HG03025 (cell line): ENCODE data around the gene ELAVL2.

Experiments
- ATAC-seq: cut with Tn5 transposase; IDR thresholded peaks from one replicate; pipeline ENCODE4 v1.9.1; 2021; ENCODE audit warnings: mild to moderate bottlenecking, moderate library complexity; ENCODE audit not compliant: unreplicated experiment, low FRiP score

ELAVL2 gene

DNA sequence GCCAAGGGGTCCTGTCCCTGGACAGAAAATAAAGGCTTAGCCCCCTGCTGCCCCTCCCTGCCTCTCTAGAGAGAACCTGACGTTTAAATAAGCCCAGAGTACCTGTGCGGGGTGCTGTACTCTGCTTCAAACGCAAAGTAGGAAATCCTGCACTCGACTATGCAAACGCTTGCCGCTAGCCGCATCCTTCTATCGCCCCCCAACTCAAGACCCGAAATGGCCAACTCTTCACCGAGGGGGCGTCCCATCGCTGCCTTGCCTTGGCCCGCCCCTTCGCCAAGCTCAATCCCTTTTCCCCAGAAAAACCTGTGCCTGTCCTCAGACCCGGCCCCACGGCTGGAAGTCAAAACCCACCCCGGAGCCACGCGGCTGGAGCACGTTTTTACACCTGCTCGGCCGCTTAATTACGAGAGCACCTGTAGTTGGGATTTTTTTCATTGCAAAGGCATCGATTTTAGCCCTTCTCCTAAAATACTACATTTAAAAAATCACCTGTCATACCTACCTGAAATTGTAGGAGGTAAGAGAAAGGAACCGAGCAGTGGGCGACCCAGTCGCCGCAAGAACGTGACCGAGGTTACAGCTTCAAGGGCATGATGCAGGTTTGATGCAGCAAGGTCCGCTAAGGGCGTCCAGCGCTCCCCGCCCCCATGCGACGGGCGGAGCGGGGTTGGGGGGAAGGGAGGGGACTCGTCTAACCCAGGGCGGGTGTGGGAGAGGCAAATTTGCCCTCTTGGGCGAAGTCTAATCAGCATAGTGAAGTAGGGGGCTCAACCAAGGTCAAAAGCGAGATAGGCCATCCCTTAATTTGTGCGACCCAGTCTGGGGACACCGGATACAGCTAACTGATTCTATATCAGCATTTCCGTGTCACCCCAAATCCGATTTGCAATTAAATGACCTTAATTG lies 3.5 kb downstream of the ELAVL2 start:
- ATAC-seq, result no peak

DNA sequence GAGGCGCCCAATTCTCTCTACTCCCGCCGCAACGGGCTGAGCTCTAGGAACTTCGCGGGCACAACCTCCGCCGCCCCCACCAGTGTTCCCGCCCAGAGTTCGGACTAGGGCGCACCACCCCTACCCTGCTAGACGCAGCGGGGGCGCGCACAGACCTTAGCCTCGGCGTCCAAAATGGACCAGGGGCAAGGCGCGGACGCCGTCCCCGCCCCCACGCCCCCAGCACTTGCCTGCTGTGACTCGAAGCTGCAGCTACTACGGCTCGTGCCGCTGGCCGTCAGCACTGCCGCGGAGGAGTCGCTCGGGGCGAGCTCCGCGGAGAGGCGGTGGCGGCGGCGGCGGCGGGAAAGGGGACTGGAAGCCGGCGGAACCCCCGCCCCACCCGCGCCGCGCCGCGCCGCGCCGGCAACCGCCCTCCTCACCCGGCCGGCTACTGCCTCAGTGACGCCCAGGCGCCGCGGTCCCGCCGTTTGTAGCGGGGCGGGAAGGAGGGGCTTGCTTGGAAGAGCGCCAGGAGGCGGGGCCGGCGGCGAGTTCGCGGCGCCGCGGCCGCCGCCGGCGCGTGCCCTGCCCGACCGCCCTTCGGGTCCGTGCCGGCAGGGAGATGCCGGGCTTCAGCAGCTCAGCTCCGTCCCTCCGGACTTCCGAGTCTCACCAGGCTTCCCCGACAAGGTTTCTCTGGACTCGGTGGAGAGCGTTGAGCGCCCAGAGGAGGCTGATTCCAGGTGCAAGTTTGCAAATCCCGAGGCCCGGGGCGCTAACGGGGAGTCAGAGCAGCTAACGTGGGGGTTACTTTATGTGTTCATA lies 4.5 kb downstream of the ELAVL2 start:
- ATAC-seq, result no peak

DNA sequence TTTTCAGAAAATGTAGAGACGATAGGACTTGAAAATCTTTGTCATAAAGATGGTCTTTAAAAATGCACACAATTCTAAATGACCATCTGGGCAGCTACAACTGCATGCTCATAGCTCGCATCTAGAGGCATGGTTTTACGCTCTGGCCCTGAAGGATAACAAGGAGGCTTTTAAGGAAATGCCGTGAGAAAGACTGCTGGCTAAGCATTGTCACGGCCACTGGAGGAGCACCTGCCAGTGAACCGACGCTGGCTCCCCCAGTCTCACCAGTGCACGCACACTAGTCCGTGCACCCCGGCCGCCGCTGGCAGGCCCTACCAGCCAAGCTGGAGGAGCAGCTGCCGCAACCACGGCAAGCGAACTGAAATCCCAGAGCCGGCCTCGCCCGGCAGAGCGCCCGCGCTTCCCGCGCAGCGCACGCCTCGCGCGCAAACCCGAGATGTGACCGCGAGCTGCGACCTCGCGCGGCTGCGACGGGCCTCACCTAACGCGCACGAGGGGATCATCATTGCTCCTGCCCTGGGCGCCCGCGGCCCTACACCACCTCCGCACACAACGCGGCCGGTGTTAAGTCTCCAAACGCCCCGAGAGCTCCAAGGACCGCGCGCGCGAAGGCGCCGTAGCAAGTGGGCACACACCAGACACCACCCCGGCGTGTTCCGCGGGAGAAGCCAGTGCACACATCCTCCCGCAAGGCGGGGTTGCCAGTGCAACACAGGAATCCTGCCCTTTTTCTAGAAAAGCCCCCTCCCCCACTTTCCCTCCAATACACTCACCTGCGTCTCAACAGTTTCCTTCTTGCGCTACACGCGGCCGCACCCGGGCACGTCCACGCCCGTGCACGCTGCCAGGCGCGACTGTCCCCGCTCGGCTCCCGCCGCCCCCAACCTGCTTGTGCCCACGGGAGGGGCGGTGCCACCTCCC lies 5.3 kb downstream of the ELAVL2 start:
- ATAC-seq, result no peak

DNA sequence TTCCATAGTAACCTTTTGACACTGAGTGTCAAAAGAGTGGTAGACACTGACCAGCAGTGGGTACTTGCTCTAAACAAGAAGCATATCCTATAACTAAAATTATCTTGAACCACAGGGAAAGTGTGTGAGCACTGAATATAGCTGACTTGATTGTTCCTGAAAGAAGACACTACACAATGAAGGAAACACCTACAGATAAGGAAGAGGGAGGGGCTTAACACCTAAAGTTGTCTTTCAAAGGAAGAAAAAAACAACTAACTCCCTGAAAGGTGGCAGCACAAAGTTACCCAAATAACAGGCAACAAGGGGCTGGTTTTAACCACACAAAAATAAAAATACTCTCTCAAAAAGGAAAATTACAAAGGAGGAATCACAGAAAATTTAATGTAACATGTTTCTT lies 6.6 kb downstream of the ELAVL2 start:
- ATAC-seq, result no peak

DNA sequence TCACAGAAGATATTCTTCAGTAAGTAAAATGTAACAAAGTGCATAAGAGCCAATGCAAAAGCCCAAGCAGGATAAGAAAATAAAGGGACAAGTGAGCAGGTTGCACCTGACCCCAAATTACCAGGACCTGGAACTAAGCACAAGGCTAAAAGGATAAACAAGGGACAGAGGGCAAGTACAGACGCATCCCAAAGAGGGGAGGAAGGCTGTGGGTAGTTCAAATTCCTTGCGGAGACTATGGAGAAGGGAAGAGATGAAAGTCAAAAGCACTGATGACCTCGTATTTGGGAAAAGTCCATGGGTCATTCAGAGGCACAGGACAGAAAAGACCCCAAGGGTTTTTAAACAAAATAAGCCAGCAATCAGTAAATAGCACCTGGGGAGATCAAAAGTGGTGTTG lies 11.8 kb downstream of the ELAVL2 start:
- no peak for ATAC-seq

GRCh38 chr9:23812673-23813072 lies 13.4 kb downstream of the ELAVL2 start:
- no peak for ATAC-seq

- ATAC-seq, result no peak
These were observed 14.4 kb downstream of the ELAVL2 start for GRCh38 chr9:23811633-23812032.

DNA sequence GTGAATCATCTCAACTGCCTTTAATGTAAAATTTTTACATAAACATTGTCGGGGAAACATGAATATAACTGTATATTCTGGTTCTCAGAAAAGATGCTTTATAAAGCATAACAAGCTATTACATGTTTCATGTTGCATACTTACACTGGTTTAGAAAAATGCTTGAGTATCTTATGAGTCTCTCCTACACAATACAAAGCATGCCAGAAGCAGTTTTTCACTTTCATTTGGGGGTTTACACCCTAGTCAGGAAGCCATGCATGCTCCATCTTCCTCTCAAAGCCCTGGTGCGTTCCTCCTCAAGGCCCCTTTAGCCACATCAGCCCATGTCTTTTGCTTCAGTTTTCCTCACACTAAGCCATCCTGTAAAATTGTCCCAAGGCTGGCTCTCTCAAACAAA lies 22.8 kb downstream of the ELAVL2 start:
- no peak for ATAC-seq

GRCh38 chr9:23801523-23801922 lies 24.5 kb downstream of the ELAVL2 start:
- ATAC-seq, result no peak

- ATAC-seq, result no peak
These were observed 26.5 kb downstream of the ELAVL2 start for GRCh38 chr9:23799521-23799920.

DNA sequence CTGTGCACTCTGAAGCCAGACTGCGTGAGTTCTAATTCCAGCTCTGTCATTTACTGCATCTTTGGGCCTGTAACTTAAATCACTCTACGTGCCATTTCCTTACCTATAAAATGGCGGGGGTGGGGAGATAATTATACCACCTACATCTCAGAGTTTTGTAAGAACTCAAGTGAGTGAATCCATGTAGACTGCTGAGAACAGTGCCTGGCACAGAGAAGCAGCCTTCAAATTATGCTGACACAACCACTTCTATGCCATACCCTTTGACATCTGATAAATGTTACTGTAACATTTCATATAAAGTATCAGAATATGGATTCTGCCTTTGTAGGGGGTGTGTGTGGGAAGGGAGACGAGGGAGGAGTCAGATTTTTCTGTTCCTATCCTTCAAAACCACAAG lies 27.7 kb downstream of the ELAVL2 start:
- no peak for ATAC-seq

- no peak for ATAC-seq
These were observed 29.8 kb downstream of the ELAVL2 start for GRCh38 chr9:23796209-23796608.

- no peak for ATAC-seq
These were observed 35.4 kb downstream of the ELAVL2 start for GRCh38 chr9:23790351-23791260.

DNA sequence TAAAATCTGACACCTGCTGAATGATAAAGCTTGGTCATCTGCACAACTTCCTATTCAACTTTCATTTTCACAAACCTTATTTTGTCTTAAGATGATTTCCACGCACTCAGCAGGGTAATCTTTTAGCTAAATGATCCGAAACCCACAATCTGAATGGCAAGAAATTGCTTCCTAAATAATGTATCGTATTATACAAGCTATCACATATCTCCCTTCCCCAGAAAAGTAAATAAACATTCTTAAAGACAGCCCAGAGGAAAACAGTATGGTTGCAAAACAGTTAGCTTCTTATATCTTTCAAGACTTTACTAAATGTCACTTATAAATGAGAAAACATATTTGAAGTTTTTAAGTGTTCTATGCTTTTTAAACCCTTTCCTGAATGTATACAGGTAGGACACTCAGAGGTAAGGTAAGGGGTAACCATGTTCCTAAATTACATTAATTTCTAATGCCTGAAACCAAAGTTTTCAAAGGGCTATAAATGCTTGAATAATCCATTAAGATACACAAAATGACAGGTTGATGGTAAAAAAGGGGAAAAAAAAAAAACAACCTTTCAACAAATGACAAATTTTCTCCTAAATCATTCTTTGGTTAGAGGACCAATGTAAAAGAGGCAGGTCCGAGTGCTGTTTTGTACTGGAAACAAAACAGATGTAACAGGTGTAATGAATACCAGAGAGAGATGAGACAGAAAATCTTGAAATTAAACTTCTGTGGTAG lies 36.3 kb downstream of the ELAVL2 start:
- ATAC-seq, result no peak

DNA sequence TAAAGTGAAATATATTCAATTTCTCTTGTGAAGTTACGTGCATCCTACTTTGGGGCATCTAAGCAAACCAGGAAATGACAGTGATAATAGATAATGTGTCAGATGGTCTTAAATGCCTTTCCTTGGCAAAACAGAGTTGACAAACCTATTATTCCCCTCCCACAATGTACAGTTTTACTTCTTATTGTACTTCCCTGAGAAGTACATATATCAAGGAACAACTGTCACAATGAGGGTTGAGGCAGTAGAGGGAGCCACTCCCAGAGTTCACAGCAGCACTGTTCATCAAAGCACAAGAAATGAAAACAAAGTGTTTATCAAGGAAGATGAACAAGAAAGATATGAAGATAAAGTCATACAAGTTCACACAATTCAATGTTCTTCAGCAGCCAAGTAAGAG lies 41.1 kb downstream of the ELAVL2 start:
- ATAC-seq, result no peak

DNA sequence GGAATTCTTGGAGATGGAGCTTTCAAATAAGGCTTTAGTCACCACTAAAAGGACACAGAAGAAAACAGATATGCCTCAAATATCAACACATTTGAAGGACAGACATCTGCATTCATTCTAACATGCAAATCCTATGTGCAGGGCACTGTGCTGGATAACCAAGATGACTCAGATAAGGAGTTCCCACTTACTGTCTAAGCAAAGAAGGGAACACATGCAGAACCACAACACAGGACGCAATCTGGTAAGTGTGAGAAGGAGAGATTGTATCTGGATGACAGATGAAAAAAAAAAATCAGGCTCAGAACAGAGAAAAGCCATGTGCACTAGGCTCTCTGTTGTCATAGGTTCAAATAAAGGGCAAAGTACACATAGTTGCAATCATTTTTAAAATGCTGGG lies 42.5 kb downstream of the ELAVL2 start:
- ATAC-seq, result no peak

- ATAC-seq, result no peak
These were observed 46.8 kb downstream of the ELAVL2 start for GRCh38 chr9:23779220-23779619.

DNA sequence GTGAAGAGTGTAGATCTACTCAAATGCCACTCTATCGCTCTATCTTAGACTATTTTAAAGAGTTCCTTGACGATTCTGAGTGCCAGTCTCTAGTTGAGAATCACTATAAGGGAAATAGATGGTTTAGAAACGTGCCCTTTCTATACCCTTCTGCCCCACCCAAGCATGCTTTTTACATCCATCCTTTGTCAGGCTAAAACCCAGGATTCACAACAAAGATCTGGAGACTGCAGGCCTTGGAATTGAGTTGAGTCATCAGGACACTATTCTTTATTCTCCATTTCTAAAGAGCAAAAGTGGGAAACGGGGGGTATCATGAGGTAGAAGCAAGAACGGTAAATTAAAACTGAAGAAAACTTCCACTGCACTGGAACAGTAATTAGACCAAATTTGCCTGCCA lies 48.7 kb downstream of the ELAVL2 start:
- no peak for ATAC-seq

DNA sequence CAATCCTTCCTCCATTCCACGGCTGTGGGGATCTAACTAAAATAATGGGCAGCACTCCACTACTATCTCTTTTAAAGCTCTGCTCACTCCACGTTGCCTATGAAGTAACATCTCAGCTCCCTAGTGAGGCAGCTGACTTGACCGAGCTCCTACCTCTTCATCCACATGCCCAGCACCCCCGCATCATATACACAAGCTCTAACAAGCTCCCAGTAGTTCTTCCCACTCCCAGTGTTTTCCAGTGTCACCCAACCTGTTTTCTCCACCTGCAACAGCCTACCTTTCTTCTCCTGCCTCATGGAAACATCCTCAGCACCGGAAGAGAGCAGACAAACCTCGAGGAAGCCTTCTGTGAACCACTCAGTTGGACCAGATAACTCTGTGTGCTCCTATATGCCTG lies 50.5 kb downstream of the ELAVL2 start:
- ATAC-seq, result no peak
